GM21786 (cell line): ENCODE results near the gene PPP2R2B.

Experiments
- ATAC-seq: cut with Tn5 transposase; IDR thresholded peaks from one replicate; pipeline ENCODE4 v1.9.1; 2021; ENCODE audit not compliant: unreplicated experiment

PPP2R2B gene

GRCh38 chr5:146828385-146828784 lies 50.2 kb downstream of the PPP2R2B start:
- no peak for ATAC-seq

DNA sequence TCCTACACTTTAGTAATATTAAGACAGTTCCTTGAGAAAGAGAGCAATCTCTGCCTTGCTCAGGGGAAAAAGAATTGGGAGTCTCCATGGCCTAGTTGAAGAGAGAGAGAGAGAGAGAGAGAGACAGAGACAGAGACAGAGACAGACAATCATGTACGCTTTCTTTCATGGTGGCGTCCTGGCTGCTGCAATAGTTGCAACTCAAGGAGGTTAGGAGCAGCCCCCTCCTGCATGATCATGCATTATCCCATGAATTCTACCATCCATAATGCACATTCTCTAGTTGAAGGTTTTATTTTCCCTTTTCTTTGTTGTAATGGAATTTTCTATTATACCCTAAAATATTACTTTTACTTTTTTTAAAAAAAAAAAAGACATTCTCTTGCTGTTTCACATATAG lies 50.7 kb downstream of the PPP2R2B start:
- no peak for ATAC-seq

GRCh38 chr5:146825033-146825432 lies 53.5 kb downstream of the PPP2R2B start:
- no peak for ATAC-seq

- ATAC-seq: no peak
Measured at GRCh38 chr5:146821732-146822131, 56.8 kb downstream of the PPP2R2B start.

DNA sequence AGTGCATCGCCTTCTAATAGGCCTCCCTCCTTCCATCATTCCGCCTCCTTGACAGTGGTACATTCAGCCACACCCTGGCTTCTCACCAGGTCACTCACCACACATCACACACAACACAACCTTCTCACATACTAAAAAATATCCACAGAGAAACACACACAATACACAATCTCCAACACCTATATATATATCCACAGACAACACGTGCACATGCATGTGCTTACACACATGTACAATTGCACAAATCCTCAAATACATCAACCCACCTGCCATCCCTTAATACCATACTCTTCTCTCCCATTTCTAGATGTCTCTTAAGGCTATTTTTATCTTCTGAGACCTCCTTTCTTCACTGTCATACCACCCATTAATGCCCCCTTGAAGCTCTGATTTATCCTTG lies 57.6 kb downstream of the PPP2R2B start:
- no peak for ATAC-seq

GRCh38 chr5:146818822-146819221 lies 59.7 kb downstream of the PPP2R2B start:
- no peak for ATAC-seq

- ATAC-seq: no peak
Measured at GRCh38 chr5:146817973-146818372, 60.6 kb downstream of the PPP2R2B start.

DNA sequence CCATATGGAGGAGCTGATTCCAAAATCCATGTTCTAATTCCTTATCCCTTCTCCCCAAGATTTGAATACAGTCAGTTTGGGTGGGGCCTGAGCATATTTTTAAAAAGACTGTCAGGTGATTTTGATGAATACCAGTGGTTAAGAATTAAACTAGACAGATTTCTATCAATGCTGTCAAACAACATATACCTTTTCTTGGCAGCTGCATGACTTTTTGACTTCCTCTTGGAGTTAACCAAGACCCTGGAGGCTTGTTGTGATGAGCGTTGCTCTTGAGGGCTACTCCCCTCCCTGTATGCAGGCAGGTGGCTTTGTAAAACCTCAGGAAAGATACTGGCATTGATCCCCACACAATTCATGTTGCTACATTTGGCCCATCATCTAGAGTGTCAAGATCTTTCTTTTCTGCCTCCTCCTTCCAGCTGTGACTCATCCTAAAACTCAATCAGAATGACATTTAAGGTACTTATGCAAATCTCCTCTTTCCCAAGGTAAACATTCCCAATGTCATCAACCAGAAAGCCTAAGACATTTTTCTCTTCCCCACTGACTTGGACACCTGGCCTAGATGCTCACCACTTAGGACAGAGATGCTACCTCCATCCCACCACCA lies 61.7 kb downstream of the PPP2R2B start:
- ATAC-seq: no peak

GRCh38 chr5:146815411-146815810 lies 63.1 kb downstream of the PPP2R2B start:
- ATAC-seq: no peak

- no peak for ATAC-seq
Measured at GRCh38 chr5:146813346-146814157, 65.0 kb downstream of the PPP2R2B start.

- no peak for ATAC-seq
Measured at GRCh38 chr5:146805081-146805480, 73.5 kb downstream of the PPP2R2B start.

- no peak for ATAC-seq
Measured at GRCh38 chr5:146802945-146803522, 75.5 kb downstream of the PPP2R2B start.

GRCh38 chr5:146799671-146800070 lies 78.9 kb downstream of the PPP2R2B start:
- ATAC-seq: no peak

DNA sequence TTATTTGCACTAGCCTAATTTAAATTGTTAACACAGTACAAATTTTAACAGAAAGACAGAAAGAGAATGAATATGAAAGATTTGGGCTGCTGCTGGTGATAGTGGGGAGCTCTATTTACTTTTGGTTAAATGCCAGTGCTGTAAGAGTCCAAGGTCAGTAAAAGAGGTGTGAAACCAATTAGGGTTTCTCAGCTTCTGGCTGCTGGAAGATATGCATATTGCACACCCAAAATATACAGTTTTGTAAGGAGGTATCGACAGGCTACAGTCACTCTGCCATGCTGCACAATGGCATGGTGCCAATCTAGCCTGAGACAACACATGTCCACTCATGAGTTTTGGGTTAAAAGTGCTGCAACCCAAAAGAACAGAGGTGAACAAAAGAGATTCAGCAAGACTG lies 79.3 kb downstream of the PPP2R2B start:
- no peak for ATAC-seq

- no peak for ATAC-seq
Measured at GRCh38 chr5:146797658-146798057, 80.9 kb downstream of the PPP2R2B start.

DNA sequence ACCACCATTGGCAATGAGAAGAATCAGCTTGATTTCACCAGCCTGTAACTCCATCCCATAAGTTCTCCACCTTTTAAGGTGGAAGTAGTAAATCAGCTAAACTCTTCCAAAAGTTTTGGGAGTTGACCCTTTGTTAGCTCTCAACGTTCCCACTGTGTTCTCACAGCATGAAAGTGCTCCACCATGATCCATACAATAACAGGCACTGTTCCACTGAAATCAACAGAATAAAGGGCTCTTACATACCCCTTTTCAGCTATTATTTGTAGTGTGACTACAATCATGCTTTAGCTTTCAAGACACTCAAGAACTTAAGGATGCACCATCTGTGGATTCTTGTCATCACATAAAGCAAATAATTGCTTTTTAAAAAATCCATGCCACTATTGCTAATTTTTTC lies 81.6 kb downstream of the PPP2R2B start:
- ATAC-seq: no peak

GRCh38 chr5:146796144-146796543 lies 82.4 kb downstream of the PPP2R2B start:
- no peak for ATAC-seq

DNA sequence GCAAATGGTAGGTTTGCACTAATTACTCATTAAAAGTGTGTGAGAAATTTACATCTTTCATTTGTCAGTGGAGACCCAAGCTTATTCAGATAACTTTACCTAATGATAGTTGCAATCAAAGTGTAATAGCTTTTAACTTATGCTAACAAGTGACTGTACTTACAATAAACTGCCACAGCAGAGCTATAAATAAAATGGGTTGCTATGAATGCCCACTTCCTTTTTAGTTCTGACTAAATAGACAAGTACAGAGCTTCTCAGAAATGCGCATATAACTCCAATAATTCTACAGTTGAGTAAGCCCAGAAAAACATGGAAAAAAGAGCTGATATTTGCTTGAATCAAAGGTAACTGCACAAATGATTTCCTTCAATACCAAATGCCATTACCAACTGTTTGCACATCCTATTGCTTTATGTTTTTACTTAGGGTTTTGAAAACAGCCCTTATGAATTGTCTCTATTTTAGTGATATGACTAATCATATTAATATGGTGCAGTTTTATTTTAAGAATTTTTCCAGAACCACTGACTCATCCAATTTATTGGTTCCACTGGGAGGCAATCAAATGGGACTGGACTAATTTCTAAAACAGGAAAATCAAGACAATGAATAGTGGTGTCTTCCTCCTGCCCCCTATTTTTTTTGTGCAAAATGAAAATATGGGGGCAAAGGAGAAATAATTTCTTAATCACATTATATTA lies 84.1 kb downstream of the PPP2R2B start:
- ATAC-seq: no peak

DNA sequence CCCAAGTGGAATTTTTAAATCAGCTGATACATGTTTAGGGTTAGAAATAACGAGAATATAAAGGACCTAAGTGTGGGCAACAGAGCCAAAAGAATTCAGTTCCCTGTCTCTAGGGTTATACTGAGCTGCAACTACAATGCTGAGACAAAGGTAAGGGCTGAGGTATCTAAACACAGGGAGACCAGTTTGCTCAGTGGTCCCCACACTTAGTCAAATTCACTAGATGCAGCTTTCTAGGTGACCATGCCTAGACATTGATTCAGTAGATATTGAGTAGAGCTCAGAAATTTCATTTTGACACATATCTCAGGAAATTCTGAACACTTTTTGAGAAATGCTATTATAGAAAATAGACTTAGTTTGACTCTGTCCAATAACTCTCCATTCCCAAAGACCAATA lies 84.8 kb downstream of the PPP2R2B start:
- no peak for ATAC-seq

DNA sequence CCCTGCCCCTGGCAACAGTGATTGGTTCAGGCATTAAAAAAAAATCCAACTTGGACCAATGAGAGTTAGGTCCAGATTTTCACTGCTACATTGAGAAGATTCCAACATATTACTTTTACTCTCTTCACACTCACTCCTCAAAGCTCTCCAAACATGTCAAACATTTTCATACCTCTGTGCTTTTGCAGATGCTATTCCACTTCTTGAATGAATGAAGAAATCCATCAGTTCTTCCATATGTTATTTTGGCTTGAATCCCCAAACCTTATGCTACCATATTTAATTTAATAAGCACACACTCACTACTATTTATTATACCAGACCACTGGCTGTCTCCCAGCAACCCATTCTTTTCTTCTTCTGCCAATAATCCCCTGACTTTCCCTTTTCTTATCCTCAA lies 87.1 kb downstream of the PPP2R2B start:
- no peak for ATAC-seq

- ATAC-seq: no peak
Measured at GRCh38 chr5:146789712-146790653, 88.6 kb downstream of the PPP2R2B start.
